Measurements from ENCODE around the gene ENTREP1.
A peak's percentile ranks its signal among the peaks of the same experiment; 100 is the strongest.

The ENTREP1 gene

GRCh38 chr9:69323861-69324260, 1.2 kb upstream of the ENTREP1 start:
- no peak for DNase-seq

GRCh38 chr9:69325409-69326212, 596 bp downstream of the ENTREP1 start:
- peak; percentile 4 for DNase-seq

GRCh38 chr9:69326261-69326660, 1.2 kb downstream of the ENTREP1 start:
- no peak for DNase-seq

GRCh38 chr9:69330580-69330979, 5.6 kb downstream of the ENTREP1 start:
- no peak for DNase-seq

- DNase-seq = no peak
Measured at GRCh38 chr9:69331444-69331843, 6.4 kb downstream of the ENTREP1 start.

- DNase-seq = no peak
Measured at GRCh38 chr9:69332067-69332685, 7.2 kb downstream of the ENTREP1 start.

- DNase-seq = no peak
Measured at GRCh38 chr9:69333716-69334115, 8.7 kb downstream of the ENTREP1 start.

- DNase-seq = no peak
Measured at GRCh38 chr9:69334317-69334716, 9.3 kb downstream of the ENTREP1 start.

- no peak for DNase-seq
Measured at GRCh38 chr9:69339620-69340019, 14.6 kb downstream of the ENTREP1 start.

- DNase-seq = no peak
Measured at GRCh38 chr9:69340631-69341030, 15.6 kb downstream of the ENTREP1 start.

GRCh38 chr9:69342769-69343168, 17.8 kb downstream of the ENTREP1 start:
- no peak for DNase-seq

GRCh38 chr9:69344459-69344858, 19.4 kb downstream of the ENTREP1 start:
- DNase-seq = no peak

GRCh38 chr9:69346596-69347390, 21.8 kb downstream of the ENTREP1 start:
- no peak for DNase-seq

- no peak for DNase-seq
Measured at GRCh38 chr9:69347607-69348006, 22.6 kb downstream of the ENTREP1 start.

- DNase-seq = no peak
Measured at GRCh38 chr9:69351227-69351626, 26.2 kb downstream of the ENTREP1 start.

- DNase-seq = no peak
Measured at GRCh38 chr9:69355232-69355631, 30.2 kb downstream of the ENTREP1 start.

- no peak for DNase-seq
Measured at GRCh38 chr9:69357030-69357775, 32.2 kb downstream of the ENTREP1 start.

- no peak for DNase-seq
Measured at GRCh38 chr9:69357821-69358220, 32.8 kb downstream of the ENTREP1 start.

- no peak for DNase-seq
Measured at GRCh38 chr9:69363191-69363590, 38.2 kb downstream of the ENTREP1 start.

- DNase-seq = no peak
Measured at GRCh38 chr9:69364510-69365150, 39.6 kb downstream of the ENTREP1 start.

- no peak for DNase-seq
Measured at GRCh38 chr9:69370430-69370829, 45.4 kb downstream of the ENTREP1 start.

GRCh38 chr9:69371001-69371400, 46.0 kb downstream of the ENTREP1 start:
- no peak for DNase-seq
